SU-DHL-6 (cell line): ENCODE measurements around the gene SHISAL1.

Experiments
- CTCF ChIP-seq: fragments of 200-600 bp; sonication (generic); IDR thresholded peaks from one replicate; pipeline ENCODE4 v1.5.1; 2017; ENCODE audit warnings: antibody characterized with exemption, mild to moderate bottlenecking, low read length, moderate library complexity; ENCODE audit not compliant: insufficient read depth, poor library complexity, severe bottlenecking
- EZH2phosphoT487 ChIP-seq: fragments of 200-600 bp; sonication (generic), shearing (Covaris generic); conservative IDR thresholded peaks from 2 replicates; pipeline ENCODE4 v1.6.1; 2018; ENCODE audit warnings: mild to moderate bottlenecking, antibody characterized with exemption, low read length, moderate library complexity, mixed read lengths

- TF ChIP-seq EZH2phosphoT487, result no peak
- TF ChIP-seq CTCF, result no peak
These were observed 110.4 kb downstream of the SHISAL1 start for GRCh38 chr22:44202261-44202789.
